ENCODE data around the gene RPRML.
"Not testable (repeated sequence)": the region's sequence is repeated elsewhere in the genome, so short reads cannot be mapped to it uniquely, and the experiment has no call there.

The RPRML gene

GRCh38 chr17:46979147-46979863, at the start of gene RPRML:
TSS of gene RPRML (minus strand) at chr17:46979253. CDS start at chr17:46979007, 246 bp downstream.
- H3K36me3 ChIP-seq (ENCODE audit: control insufficient read depth, insufficient read depth, low read length): no peaks in the 10 kb centered on the region
- H3K4me1 ChIP-seq (ENCODE audit: control insufficient read depth, insufficient read depth, low read length): peaks cover 30% of the 10 kb centered on the region
- peaks cover 44% of the 10 kb centered on the region for H3K27me3 ChIP-seq (ENCODE audit: control insufficient read depth, insufficient read depth, low read length)
- no peak within 1 kb of the TSS for H3K27ac ChIP-seq (ENCODE audit: low read depth, low read length)
- H3K4me3 ChIP-seq (ENCODE audit: low read depth, low read length): peak within 1 kb of the TSS; percentile 57
- no peak within 1 kb of the TSS for H3K9ac ChIP-seq (ENCODE audit: low read depth, low read length)
- H3K9me3 ChIP-seq (ENCODE audit: control insufficient read depth, insufficient read depth, low read length): no peaks in the 10 kb centered on the region

GRCh38 chr17:47016966-47017365, 37.9 kb upstream of the RPRML start:
- not testable (repeated sequence) for H3K4me3 ChIP-seq (ENCODE audit: low read depth, low read length); H3K27ac ChIP-seq (ENCODE audit: low read depth, low read length); H3K27me3 ChIP-seq (ENCODE audit: control insufficient read depth, insufficient read depth, low read length); H3K9me3 ChIP-seq (ENCODE audit: control insufficient read depth, insufficient read depth, low read length); H3K36me3 ChIP-seq (ENCODE audit: control insufficient read depth, insufficient read depth, low read length); H3K4me1 ChIP-seq (ENCODE audit: control insufficient read depth, insufficient read depth, low read length); H3K9ac ChIP-seq (ENCODE audit: low read depth, low read length)

- Histone ChIP-seq H3K9ac (ENCODE audit: low read depth, low read length) (no peak overlapping the region), H3K27me3 (ENCODE audit: control insufficient read depth, insufficient read depth, low read length) (no peaks in the 10 kb centered on the region), H3K4me1 (ENCODE audit: control insufficient read depth, insufficient read depth, low read length) (no peaks in the 10 kb centered on the region), H3K36me3 (ENCODE audit: control insufficient read depth, insufficient read depth, low read length) (no peaks in the 10 kb centered on the region), H3K4me3 (ENCODE audit: low read depth, low read length) (no peak overlapping the region), H3K9me3 (ENCODE audit: control insufficient read depth, insufficient read depth, low read length) (no peaks in the 10 kb centered on the region), H3K27ac (ENCODE audit: low read depth, low read length) (no peak overlapping the region)
Observed at GRCh38 chr17:47013341-47013740, 34.3 kb upstream of the RPRML start.

GRCh38 chr17:47012457-47012856, 33.4 kb upstream of the RPRML start:
- H3K27ac ChIP-seq (ENCODE audit: low read depth, low read length): no peak overlapping the region
- H3K4me1 ChIP-seq (ENCODE audit: control insufficient read depth, insufficient read depth, low read length): no peaks in the 10 kb centered on the region
- no peaks in the 10 kb centered on the region for H3K9me3 ChIP-seq (ENCODE audit: control insufficient read depth, insufficient read depth, low read length)
- no peaks in the 10 kb centered on the region for H3K36me3 ChIP-seq (ENCODE audit: control insufficient read depth, insufficient read depth, low read length)
- no peaks in the 10 kb centered on the region for H3K27me3 ChIP-seq (ENCODE audit: control insufficient read depth, insufficient read depth, low read length)
- no peak overlapping the region for H3K9ac ChIP-seq (ENCODE audit: low read depth, low read length)
- H3K4me3 ChIP-seq (ENCODE audit: low read depth, low read length): no peak overlapping the region

- H3K36me3 ChIP-seq (ENCODE audit: control insufficient read depth, insufficient read depth, low read length): no peaks in the 10 kb centered on the region
- no peaks in the 10 kb centered on the region for H3K4me1 ChIP-seq (ENCODE audit: control insufficient read depth, insufficient read depth, low read length)
- H3K27me3 ChIP-seq (ENCODE audit: control insufficient read depth, insufficient read depth, low read length): no peaks in the 10 kb centered on the region
- H3K9me3 ChIP-seq (ENCODE audit: control insufficient read depth, insufficient read depth, low read length): no peaks in the 10 kb centered on the region
- H3K4me3 ChIP-seq (ENCODE audit: low read depth, low read length): no peak overlapping the region
- H3K9ac ChIP-seq (ENCODE audit: low read depth, low read length): no peak overlapping the region
- no peak overlapping the region for H3K27ac ChIP-seq (ENCODE audit: low read depth, low read length)
Observed at GRCh38 chr17:47009759-47010594, 30.9 kb upstream of the RPRML start.

GRCh38 chr17:47004906-47005305, 25.9 kb upstream of the RPRML start:
- H3K27ac ChIP-seq (ENCODE audit: low read depth, low read length): no peak overlapping the region
- no peak overlapping the region for H3K9ac ChIP-seq (ENCODE audit: low read depth, low read length)
- H3K4me1 ChIP-seq (ENCODE audit: control insufficient read depth, insufficient read depth, low read length): no peaks in the 10 kb centered on the region
- H3K9me3 ChIP-seq (ENCODE audit: control insufficient read depth, insufficient read depth, low read length): no peaks in the 10 kb centered on the region
- no peaks in the 10 kb centered on the region for H3K36me3 ChIP-seq (ENCODE audit: control insufficient read depth, insufficient read depth, low read length)
- H3K27me3 ChIP-seq (ENCODE audit: control insufficient read depth, insufficient read depth, low read length): no peaks in the 10 kb centered on the region
- H3K4me3 ChIP-seq (ENCODE audit: low read depth, low read length): no peak overlapping the region

GRCh38 chr17:47003864-47004263, 24.8 kb upstream of the RPRML start:
- H3K4me1 ChIP-seq (ENCODE audit: control insufficient read depth, insufficient read depth, low read length); H3K27ac ChIP-seq (ENCODE audit: low read depth, low read length); H3K27me3 ChIP-seq (ENCODE audit: control insufficient read depth, insufficient read depth, low read length); H3K9ac ChIP-seq (ENCODE audit: low read depth, low read length); H3K9me3 ChIP-seq (ENCODE audit: control insufficient read depth, insufficient read depth, low read length); H3K4me3 ChIP-seq (ENCODE audit: low read depth, low read length); H3K36me3 ChIP-seq (ENCODE audit: control insufficient read depth, insufficient read depth, low read length): not testable (repeated sequence)

- Histone ChIP-seq H3K4me1 (ENCODE audit: control insufficient read depth, insufficient read depth, low read length) (no peaks in the 10 kb centered on the region), H3K4me3 (ENCODE audit: low read depth, low read length) (no peak overlapping the region), H3K9me3 (ENCODE audit: control insufficient read depth, insufficient read depth, low read length) (no peaks in the 10 kb centered on the region), H3K36me3 (ENCODE audit: control insufficient read depth, insufficient read depth, low read length) (no peaks in the 10 kb centered on the region), H3K27ac (ENCODE audit: low read depth, low read length) (no peak overlapping the region), H3K27me3 (ENCODE audit: control insufficient read depth, insufficient read depth, low read length) (no peaks in the 10 kb centered on the region), H3K9ac (ENCODE audit: low read depth, low read length) (no peak overlapping the region)
Observed at GRCh38 chr17:46995841-46996571, 17.0 kb upstream of the RPRML start.

GRCh38 chr17:46994993-46995392, 15.9 kb upstream of the RPRML start:
- Histone ChIP-seq H3K9me3 (ENCODE audit: control insufficient read depth, insufficient read depth, low read length) (no peaks in the 10 kb centered on the region), H3K36me3 (ENCODE audit: control insufficient read depth, insufficient read depth, low read length) (no peaks in the 10 kb centered on the region), H3K27ac (ENCODE audit: low read depth, low read length) (no peak overlapping the region), H3K9ac (ENCODE audit: low read depth, low read length) (no peak overlapping the region), H3K4me1 (ENCODE audit: control insufficient read depth, insufficient read depth, low read length) (no peaks in the 10 kb centered on the region), H3K27me3 (ENCODE audit: control insufficient read depth, insufficient read depth, low read length) (no peaks in the 10 kb centered on the region), H3K4me3 (ENCODE audit: low read depth, low read length) (no peak overlapping the region)

- Histone ChIP-seq H3K9ac (ENCODE audit: low read depth, low read length) (no peak overlapping the region), H3K4me3 (ENCODE audit: low read depth, low read length) (no peak overlapping the region), H3K9me3 (ENCODE audit: control insufficient read depth, insufficient read depth, low read length) (no peaks in the 10 kb centered on the region), H3K36me3 (ENCODE audit: control insufficient read depth, insufficient read depth, low read length) (no peaks in the 10 kb centered on the region), H3K27me3 (ENCODE audit: control insufficient read depth, insufficient read depth, low read length) (no peaks in the 10 kb centered on the region), H3K27ac (ENCODE audit: low read depth, low read length) (no peak overlapping the region), H3K4me1 (ENCODE audit: control insufficient read depth, insufficient read depth, low read length) (no peaks in the 10 kb centered on the region)
Observed at GRCh38 chr17:46991617-46992016, 12.6 kb upstream of the RPRML start.

Data from HUES48 (cell line).